WTC11 (cell line): ENCODE measurements around the gene ZBTB16. TPM values are rescaled to one million over a fixed set of nuclear protein-coding genes. Genes with fewer than 3 reads are reported as not detected.

Experiments used
- ATAC-seq: fragments of 200-7000 bp; cut with Tn5 transposase; 2 replicates; pipeline ENCODE4 v1.10.0; 2021; ENCODE audit warnings: mild to moderate bottlenecking, moderate library complexity
- CTCF ChIA-PET: fragments of 300-600 bp; sonication (Branson Sonifier 250); formaldehyde crosslinking; loops from one replicate; lab custom pipeline; 2021; ENCODE audit warnings: antibody characterized with exemption; lab: Charles Lee
- POLR2A ChIA-PET: fragments of 350-600 bp; sonication (Branson Sonifier 250); formaldehyde crosslinking; loops from one replicate; lab custom pipeline; 2021; ENCODE audit warnings: antibody characterized with exemption; lab: Charles Lee
- DNase-seq: peaks from one replicate; pipeline ENCODE4 v3.0.0; 2021; ENCODE audit warnings: low spot score
- H3K27ac Mint-ChIP-seq: 2 replicates; pipeline ENCODE4 v1.8.0; 2021; ENCODE audit warnings: mixed read lengths
- H3K27me3 Mint-ChIP-seq: 2 replicates; pipeline ENCODE4 v1.8.0; 2021; ENCODE audit warnings: low read depth, mild to moderate bottlenecking, moderate library complexity, mixed read lengths
- H3K36me3 Mint-ChIP-seq: 2 replicates; pipeline ENCODE4 v1.8.0; 2021; ENCODE audit warnings: mixed read lengths
- H3K4me1 Mint-ChIP-seq: 2 replicates; pipeline ENCODE4 v1.8.0; 2022; ENCODE audit warnings: mixed read lengths
- H3K4me3 Mint-ChIP-seq: 2 replicates; pipeline ENCODE4 v1.8.0; 2021; ENCODE audit warnings: mild to moderate bottlenecking, moderate library complexity, mixed read lengths
- H3K9me3 Mint-ChIP-seq: 2 replicates; pipeline ENCODE4 v1.8.0; 2021; ENCODE audit warnings: mixed read lengths
- CDX4 ChIP-seq: fragments of 250-450 bp; sonication (Bioruptor Pico); IDR thresholded peaks from 2 replicates; pipeline ENCODE4 v1.9.0; 2021; ENCODE audit warnings: moderate library complexity, mild to moderate bottlenecking, inconsistent platforms, borderline replicate concordance
- CTCF ChIP-seq: fragments of 200-600 bp; IDR thresholded peaks from 2 replicates; pipeline ENCODE4 v1.8.0; 2022; ENCODE audit warnings: antibody characterized with exemption
- ESRRA ChIP-seq: sonication (generic); formaldehyde crosslinking; IDR thresholded peaks from 2 replicates; pipeline ENCODE4 v1.8.1; 2022; ENCODE audit warnings: mild to moderate bottlenecking, missing genetic modification reagents, borderline replicate concordance
- ETV6 ChIP-seq: sonication (generic); formaldehyde crosslinking; IDR thresholded peaks from 2 replicates; pipeline ENCODE4 v1.8.1; 2022; ENCODE audit warnings: mild to moderate bottlenecking, missing genetic modification reagents
- FOXP1 ChIP-seq: sonication (generic); formaldehyde crosslinking; IDR thresholded peaks from 2 replicates; pipeline ENCODE4 v1.8.0; 2022; ENCODE audit warnings: missing genetic modification reagents, mild to moderate bottlenecking, moderate library complexity, borderline replicate concordance
- GTF2I ChIP-seq: fragments of 250-450 bp; sonication (Bioruptor Pico); conservative IDR thresholded peaks from 2 replicates; pipeline ENCODE4 v1.4.0; 2021; ENCODE audit warnings: mild to moderate bottlenecking
- IRF2 ChIP-seq: sonication (generic); formaldehyde crosslinking; IDR thresholded peaks from 2 replicates; pipeline ENCODE4 v1.8.0; 2022; ENCODE audit warnings: low read depth, missing genetic modification reagents, borderline replicate concordance
- JAZF1 ChIP-seq: fragments of 250-450 bp; sonication (Bioruptor Pico); IDR thresholded peaks from 2 replicates; pipeline ENCODE4 v1.9.0; 2021; ENCODE audit warnings: moderate library complexity, mild to moderate bottlenecking, inconsistent platforms
- MAX ChIP-seq: sonication (generic); formaldehyde crosslinking; IDR thresholded peaks from 2 replicates; pipeline ENCODE4 v1.8.0; 2022; ENCODE audit warnings: mild to moderate bottlenecking, missing genetic modification reagents
- MYBL2 ChIP-seq: sonication (generic); formaldehyde crosslinking; IDR thresholded peaks from 2 replicates; pipeline ENCODE4 v1.8.1; 2023; ENCODE audit warnings: mild to moderate bottlenecking, moderate library complexity, missing genetic modification reagents
- NFYB ChIP-seq: sonication (generic); formaldehyde crosslinking; conservative IDR thresholded peaks from 2 replicates; pipeline ENCODE4 v1.8.0; 2022; ENCODE audit warnings: low read depth, missing genetic modification reagents
- NR3C1 ChIP-seq: sonication (generic); formaldehyde crosslinking; conservative IDR thresholded peaks from 2 replicates; pipeline ENCODE4 v1.8.1; 2023; ENCODE audit warnings: low read depth, mild to moderate bottlenecking, missing genetic modification reagents
- OVOL2 ChIP-seq: fragments of 250-450 bp; sonication (Bioruptor Pico); IDR thresholded peaks from 2 replicates; pipeline ENCODE4 v1.9.0; 2021; ENCODE audit warnings: mild to moderate bottlenecking, borderline replicate concordance
- SP1 ChIP-seq: sonication (generic); formaldehyde crosslinking; conservative IDR thresholded peaks from 2 replicates; pipeline ENCODE4 v1.8.1; 2022; ENCODE audit warnings: missing genetic modification reagents
- TCF7 ChIP-seq: sonication (generic); formaldehyde crosslinking; IDR thresholded peaks from 2 replicates; pipeline ENCODE4 v1.8.0; 2022; ENCODE audit warnings: mild to moderate bottlenecking, low read depth, missing genetic modification reagents, moderate library complexity
- TP53 ChIP-seq: sonication (generic); formaldehyde crosslinking; IDR thresholded peaks from 2 replicates; pipeline ENCODE4 v1.8.1; 2023; ENCODE audit warnings: mild to moderate bottlenecking, missing genetic modification reagents
- ZBTB21 ChIP-seq: sonication (generic); formaldehyde crosslinking; IDR thresholded peaks from 2 replicates; pipeline ENCODE4 v1.8.1; 2023; ENCODE audit warnings: mild to moderate bottlenecking, missing genetic modification reagents, borderline replicate concordance
- ZNF138 ChIP-seq: sonication (generic); formaldehyde crosslinking; conservative IDR thresholded peaks from 2 replicates; pipeline ENCODE4 v1.8.1; 2022; ENCODE audit warnings: mild to moderate bottlenecking, moderate library complexity, missing genetic modification reagents
- ZNF232 ChIP-seq: sonication (generic); formaldehyde crosslinking; IDR thresholded peaks from 2 replicates; pipeline ENCODE4 v1.8.0; 2022; ENCODE audit warnings: mild to moderate bottlenecking, missing genetic modification reagents
- ZNF423 ChIP-seq: fragments of 250-450 bp; sonication (Bioruptor Pico); IDR thresholded peaks from 2 replicates; pipeline ENCODE4 v2.1.2; 2022; ENCODE audit warnings: mild to moderate bottlenecking, moderate library complexity
- total RNA-seq: library from RNA; stranded (reverse); gene quantifications from 3 replicates; pipeline ENCODE4 v1.2.3, GENCODE V29; 2021
- TF ChIP-seq, protein P1 (sequence below): sonication (generic); formaldehyde crosslinking; IDR thresholded peaks from 2 replicates; pipeline ENCODE4 v1.8.1; 2022; ENCODE audit warnings: missing genetic modification reagents, borderline replicate concordance
- TF ChIP-seq, protein P2 (sequence below): fragments of 250-450 bp; sonication (Bioruptor Pico); IDR thresholded peaks from 2 replicates; pipeline ENCODE4 v2.1.2; 2022; ENCODE audit warnings: mild to moderate bottlenecking, moderate library complexity
- TF ChIP-seq, protein P3 (sequence below): sonication (generic); formaldehyde crosslinking; IDR thresholded peaks from 2 replicates; pipeline ENCODE4 v1.8.1; 2023; ENCODE audit warnings: mild to moderate bottlenecking, moderate library complexity, missing genetic modification reagents
- TF ChIP-seq, protein P4 (sequence below): sonication (generic); formaldehyde crosslinking; IDR thresholded peaks from 2 replicates; pipeline ENCODE4 v1.8.1; 2023; ENCODE audit warnings: mild to moderate bottlenecking, missing genetic modification reagents, moderate library complexity
- TF ChIP-seq, protein P5 (sequence below): fragments of 250-450 bp; sonication (Bioruptor Pico); IDR thresholded peaks from 2 replicates; pipeline ENCODE4 v1.8.0; 2021; ENCODE audit warnings: mild to moderate bottlenecking

The ZBTB16 gene
- total RNA-seq, 1 experiment from 2014 or later, result 0.57 TPM

- Mint-ChIP-seq H3K4me3 (no peak overlapping the region), H3K4me1 (peaks cover 4% of the 10 kb centered on the region; the same call in 1 of the 2 replicates), H3K9me3 (no peaks in the 10 kb centered on the region), H3K27ac (no peak overlapping the region)
- ATAC-seq (no peak), DNase-seq (no peak)
- ChIA-PET POLR2A (interaction anchor here (0.6 kb wide), 1 partner anchor 151 kb away, joined by 5 read pairs; no protein-coding TSS in a partner anchor), CTCF (no interaction called here)
- TF ChIP-seq OVOL2 (CRISPR knock-in tag) (no peak), CTCF (no peak), ZBTB21 (CRISPR knock-in tag) (no peak), ZNF423 (CRISPR knock-in tag) (no peak), MAX (no peak), ETV6 (CRISPR knock-in tag) (no peak), JAZF1 (CRISPR knock-in tag) (no peak), MYBL2 (CRISPR knock-in tag) (no peak), TCF7 (CRISPR knock-in tag) (no peak), IRF2 (CRISPR knock-in tag) (no peak), FOXP1 (CRISPR knock-in tag) (no peak)
- TF ChIP-seq, protein P1, sequence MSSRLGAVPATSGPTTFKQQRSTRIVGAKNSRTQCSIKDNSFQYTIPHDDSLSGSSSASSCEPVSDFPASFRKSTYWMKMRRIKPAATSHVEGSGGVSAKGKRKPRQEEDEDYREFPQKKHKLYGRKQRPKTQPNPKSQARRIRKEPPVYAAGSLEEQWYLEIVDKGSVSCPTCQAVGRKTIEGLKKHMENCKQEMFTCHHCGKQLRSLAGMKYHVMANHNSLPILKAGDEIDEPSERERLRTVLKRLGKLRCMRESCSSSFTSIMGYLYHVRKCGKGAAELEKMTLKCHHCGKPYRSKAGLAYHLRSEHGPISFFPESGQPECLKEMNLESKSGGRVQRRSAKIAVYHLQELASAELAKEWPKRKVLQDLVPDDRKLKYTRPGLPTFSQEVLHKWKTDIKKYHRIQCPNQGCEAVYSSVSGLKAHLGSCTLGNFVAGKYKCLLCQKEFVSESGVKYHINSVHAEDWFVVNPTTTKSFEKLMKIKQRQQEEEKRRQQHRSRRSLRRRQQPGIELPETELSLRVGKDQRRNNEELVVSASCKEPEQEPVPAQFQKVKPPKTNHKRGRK, result no peak
- TF ChIP-seq, protein P2, sequence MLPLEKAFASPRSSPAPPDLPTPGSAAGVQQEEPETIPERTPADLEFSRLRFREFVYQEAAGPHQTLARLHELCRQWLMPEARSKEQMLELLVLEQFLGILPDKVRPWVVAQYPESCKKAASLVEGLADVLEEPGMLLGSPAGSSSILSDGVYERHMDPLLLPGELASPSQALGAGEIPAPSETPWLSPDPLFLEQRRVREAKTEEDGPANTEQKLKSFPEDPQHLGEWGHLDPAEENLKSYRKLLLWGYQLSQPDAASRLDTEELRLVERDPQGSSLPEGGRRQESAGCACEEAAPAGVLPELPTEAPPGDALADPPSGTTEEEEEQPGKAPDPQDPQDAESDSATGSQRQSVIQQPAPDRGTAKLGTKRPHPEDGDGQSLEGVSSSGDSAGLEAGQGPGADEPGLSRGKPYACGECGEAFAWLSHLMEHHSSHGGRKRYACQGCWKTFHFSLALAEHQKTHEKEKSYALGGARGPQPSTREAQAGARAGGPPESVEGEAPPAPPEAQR (CRISPR knock-in tag), result no peak
- TF ChIP-seq, all 79 proteins: peak for 0
- Mint-ChIP-seq H3K27me3 (no peaks in the 10 kb centered on the region), H3K36me3 (no peaks in the 10 kb centered on the region)
These were observed 182.5 kb downstream of the ZBTB16 start for GRCh38 chr11:114242032-114242431.

DNA sequence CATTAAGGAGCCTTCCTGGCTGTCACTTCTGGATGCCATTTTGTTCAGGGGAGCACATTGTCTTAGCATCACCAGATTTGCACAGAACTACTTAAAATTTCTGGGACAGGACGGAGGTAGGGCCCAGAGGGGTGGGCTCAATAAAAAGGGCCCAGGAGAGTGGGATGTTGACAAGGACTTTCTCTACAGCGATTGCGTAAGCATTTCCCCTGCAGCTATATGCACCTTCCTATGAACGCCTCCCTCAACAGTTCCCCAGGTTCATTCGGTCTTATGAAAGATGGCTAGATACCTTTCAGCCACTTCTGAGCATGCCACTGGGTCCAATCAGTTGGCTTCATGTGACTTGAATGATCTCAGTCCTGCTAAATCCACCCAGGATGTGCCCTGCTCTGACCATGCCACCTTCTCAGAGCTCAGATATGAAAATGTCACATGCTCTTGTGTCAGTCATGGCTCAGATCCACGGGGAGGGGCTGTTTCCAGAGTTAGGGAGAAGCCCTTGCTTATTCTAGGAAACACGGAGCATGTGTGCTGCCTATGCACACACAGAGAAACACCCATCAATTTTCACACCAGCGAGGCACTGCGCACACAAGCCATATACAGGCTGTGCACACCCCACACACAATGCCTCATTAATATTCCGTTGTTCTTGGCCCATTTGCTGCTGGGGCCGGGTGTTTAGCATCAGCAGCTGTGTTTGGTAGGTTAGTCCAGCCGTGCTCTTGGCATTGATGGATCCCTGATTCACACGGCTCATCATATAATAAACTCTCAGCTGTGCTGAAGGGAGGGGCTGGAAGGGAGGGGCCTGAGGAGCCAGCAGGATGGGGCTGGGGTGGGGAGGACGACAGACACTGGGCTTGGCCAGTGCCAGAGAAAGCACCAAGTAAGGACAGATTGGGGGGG is 184.2 kb downstream of the ZBTB16 start:
- H3K27ac Mint-ChIP-seq, result no peak overlapping the region
- ATAC-seq (no peak), DNase-seq (no peak)
- no peaks in the 10 kb centered on the region for H3K27me3 Mint-ChIP-seq
- POLR2A ChIA-PET, result no interaction called here
- no peaks in the 10 kb centered on the region for H3K9me3 Mint-ChIP-seq
- CTCF ChIA-PET, result interaction anchor here (0.8 to 1.4 kb wide), 2 partner anchors 8 to 18 kb away, joined by 3 to 4 read pairs; no protein-coding TSS in a partner anchor
- no peak overlapping the region for H3K4me3 Mint-ChIP-seq
- peaks cover 4% of the 10 kb centered on the region; the same call in 1 of the 2 replicates for H3K4me1 Mint-ChIP-seq
- no peaks in the 10 kb centered on the region for H3K36me3 Mint-ChIP-seq
- TF ChIP-seq, protein P3, sequence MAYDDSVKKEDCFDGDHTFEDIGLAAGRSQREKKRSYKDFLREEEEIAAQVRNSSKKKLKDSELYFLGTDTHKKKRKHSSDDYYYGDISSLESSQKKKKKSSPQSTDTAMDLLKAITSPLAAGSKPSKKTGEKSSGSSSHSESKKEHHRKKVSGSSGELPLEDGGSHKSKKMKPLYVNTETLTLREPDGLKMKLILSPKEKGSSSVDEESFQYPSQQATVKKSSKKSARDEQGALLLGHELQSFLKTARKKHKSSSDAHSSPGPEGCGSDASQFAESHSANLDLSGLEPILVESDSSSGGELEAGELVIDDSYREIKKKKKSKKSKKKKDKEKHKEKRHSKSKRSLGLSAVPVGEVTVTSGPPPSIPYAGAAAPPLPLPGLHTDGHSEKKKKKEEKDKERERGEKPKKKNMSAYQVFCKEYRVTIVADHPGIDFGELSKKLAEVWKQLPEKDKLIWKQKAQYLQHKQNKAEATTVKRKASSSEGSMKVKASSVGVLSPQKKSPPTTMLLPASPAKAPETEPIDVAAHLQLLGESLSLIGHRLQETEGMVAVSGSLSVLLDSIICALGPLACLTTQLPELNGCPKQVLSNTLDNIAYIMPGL, result no peak
- no peak for TF ChIP-seq NFYB
- no peak for TF ChIP-seq ZNF138 (CRISPR knock-in tag)
- TF ChIP-seq, protein P4, sequence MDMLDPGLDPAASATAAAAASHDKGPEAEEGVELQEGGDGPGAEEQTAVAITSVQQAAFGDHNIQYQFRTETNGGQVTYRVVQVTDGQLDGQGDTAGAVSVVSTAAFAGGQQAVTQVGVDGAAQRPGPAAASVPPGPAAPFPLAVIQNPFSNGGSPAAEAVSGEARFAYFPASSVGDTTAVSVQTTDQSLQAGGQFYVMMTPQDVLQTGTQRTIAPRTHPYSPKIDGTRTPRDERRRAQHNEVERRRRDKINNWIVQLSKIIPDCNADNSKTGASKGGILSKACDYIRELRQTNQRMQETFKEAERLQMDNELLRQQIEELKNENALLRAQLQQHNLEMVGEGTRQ, result no peak
- no peak for TF ChIP-seq TP53 (CRISPR knock-in tag)
- no peak for TF ChIP-seq SP1 (CRISPR knock-in tag)
- no peak for TF ChIP-seq NR3C1 (CRISPR knock-in tag)
- TF ChIP-seq ZNF232 (CRISPR knock-in tag), result no peak
- TF ChIP-seq, protein P5, sequence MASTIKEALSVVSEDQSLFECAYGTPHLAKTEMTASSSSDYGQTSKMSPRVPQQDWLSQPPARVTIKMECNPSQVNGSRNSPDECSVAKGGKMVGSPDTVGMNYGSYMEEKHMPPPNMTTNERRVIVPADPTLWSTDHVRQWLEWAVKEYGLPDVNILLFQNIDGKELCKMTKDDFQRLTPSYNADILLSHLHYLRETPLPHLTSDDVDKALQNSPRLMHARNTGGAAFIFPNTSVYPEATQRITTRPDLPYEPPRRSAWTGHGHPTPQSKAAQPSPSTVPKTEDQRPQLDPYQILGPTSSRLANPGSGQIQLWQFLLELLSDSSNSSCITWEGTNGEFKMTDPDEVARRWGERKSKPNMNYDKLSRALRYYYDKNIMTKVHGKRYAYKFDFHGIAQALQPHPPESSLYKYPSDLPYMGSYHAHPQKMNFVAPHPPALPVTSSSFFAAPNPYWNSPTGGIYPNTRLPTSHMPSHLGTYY (CRISPR knock-in tag), result no peak
- TF ChIP-seq ESRRA (CRISPR knock-in tag), result no peak
- no peak for TF ChIP-seq GTF2I (CRISPR knock-in tag)
- TF ChIP-seq CDX4, result no peak
